Inflammatory macrophage (primary cell): ENCODE data around the gene B4GALNT1.

Experiments used
- DNase-seq, 2 donors: peaks; one replicate each; pipeline ENCODE4 v3.0.0-alpha.2; 2020 to 2022

The B4GALNT1 gene

DNA sequence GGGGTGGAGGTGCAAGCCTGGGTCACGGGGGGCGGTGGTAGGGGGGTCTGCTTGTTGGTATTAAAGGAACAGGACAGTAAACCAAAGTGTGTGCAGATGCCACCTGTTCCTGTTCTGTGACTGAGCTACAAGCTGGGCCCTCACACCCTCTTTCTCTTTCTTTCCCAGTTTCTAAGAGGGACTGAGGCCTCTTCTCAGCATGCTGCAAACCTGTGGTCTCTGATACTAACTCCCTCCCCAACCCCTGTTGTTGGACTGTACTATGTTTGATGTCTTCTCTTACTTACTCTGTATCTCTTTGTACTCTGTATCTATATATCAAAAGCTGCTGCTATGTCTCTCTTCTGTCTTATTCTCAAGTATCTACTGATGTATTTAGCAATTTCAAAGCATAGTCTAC, 49.0 kb downstream of the B4GALNT1 start:
- no peak for DNase-seq

DNA sequence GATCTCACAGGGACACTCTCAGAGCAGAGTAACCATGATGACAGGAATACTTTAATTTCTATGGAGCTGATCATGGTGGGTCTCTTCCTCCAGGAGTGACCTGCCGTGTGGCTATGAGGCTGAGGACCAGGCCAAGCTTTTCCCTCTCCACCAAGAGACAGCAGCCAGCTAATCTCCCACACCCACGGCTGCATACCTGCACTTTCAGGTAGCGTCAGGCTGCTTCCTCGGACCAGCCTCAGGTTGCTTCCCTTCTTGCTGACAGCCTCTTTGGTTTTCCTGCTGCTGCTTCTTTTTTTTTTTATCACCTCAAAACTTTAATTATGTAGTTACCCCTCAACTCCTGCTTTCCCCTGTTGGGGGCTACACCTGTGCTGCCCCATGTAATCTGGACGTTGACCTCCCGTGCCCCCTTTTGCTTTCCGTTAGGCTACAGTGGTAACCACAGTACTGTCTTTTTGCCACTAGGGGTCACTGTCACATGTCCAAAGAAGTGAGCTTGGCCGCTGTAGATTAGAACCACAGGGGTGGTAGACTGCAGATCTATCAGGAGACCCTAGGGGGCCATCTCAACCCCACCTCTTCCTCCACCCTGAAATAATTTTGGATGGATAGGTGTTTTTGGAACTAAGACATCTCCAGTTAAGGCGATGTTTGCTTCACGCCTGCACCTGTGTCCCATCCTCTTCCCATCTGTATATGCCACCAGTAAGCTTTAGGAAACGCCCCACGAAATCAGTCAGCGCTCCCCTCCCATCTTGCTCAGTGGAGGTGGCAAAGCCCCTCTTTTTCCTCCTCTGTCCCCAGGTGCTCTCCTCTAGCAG, 49.8 kb downstream of the B4GALNT1 start:
- DNase-seq, result peak; percentile 72 to 81

DNA sequence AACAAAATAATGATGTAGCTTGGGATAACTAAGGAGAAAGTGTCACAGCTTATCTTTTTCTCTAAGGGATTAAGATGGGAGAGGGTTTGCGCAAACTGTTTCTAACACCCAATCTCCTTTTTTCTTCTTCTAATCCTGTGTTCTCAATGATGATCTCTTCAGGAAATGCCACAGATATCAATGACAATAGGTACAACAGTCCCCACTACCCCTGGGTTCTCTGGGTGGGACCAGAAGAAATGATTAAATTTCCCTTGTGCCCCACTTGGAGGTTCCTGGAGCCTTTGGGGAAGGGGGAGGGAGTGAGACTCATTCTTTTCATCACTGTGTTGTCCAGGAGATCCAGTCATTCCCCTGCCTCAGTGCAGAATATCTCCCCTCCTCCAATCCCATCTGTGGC, 50.6 kb downstream of the B4GALNT1 start:
- no peak for DNase-seq

DNA sequence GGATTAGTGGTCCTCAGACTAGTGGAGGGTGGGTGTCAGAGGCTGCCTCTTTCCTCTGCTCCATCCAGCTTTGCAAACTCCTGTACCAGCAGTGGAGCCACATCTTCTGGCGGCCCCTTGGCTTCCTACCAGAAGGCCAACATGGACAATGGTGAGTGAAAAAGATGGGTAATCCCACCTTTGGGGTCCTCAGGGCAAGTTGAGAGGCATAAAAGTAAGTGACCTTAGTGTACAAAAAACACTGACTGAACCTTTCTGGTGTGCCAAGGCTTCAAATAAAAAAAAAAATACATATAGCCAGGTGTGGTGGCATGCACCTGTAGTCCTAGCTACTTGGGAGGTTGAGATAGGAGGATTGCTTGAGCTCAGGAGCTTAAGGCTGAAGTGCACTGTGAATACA, 51.2 kb downstream of the B4GALNT1 start:
- no peak for DNase-seq

DNA sequence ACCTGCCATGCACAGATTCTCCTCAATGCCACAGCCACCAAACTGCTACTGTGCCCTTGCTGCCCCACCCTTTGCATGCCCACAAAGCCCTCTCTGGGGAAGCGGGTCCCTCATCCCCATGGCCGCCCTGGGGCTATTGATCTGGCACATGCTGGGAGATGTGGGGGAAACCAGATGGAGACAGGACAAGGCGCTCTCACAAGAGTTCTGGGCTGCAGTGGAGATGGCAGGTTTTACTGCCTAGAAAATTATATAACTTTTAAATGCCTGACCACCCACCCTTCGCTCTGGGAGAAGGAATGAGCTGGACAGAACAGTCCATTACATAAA, 52.6 kb downstream of the B4GALNT1 start:
- no peak for DNase-seq

DNA sequence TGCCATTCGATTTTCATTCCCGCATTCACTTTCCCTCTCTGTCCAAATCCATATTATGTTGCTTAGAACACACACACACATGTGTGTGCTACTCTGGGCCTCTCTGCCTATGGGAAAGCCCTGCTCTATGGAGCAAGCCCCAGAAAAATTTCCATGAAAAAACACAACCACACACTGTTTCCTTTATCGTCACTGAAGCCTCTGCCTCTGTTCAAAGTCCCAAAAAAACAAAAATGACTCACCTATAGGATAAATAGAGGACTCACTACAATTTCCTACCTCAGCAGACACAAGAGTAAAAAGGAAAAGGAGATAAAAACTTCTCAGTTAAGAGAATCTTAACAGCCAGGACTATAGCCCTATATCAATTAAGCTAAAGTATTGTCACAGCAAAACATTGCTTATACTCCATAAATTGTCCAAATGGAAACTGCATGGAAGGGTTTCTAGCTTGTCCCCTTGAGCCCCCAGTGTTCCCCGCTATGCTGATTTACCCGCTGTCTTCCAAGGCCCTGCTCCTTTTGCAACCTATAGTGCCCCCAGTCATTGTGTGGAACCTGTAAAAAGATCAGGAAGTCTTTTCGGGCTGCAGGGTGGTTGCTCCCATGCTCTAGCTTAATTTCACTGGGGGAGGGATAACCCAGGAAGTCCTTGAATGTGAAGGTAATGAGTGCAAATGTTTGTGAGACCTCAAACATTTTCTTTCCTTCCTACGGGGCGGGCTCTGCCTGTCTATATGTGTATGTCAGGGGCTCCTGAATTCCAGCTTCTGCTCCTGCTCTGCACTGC, 53.1 kb downstream of the B4GALNT1 start:
- no peak for DNase-seq

DNA sequence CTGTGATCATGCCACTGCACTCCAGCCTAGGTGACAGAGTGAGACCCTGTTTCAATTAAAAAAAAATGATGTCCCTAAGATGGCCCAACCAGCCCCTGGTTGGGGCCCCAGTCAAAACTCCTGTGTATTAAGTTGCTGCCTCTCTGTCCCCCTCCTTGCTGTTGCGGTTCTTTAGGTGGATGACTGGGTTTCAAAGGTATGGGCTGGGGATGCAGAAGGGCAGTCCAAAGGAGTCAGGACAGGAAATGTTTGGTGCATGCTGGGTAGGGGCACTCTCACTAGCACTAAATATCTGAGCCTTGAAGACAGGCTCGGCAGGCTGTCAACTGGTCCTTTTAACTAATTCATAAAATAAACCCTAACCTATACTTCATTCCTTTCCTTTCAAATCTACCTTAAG, 54.0 kb downstream of the B4GALNT1 start:
- DNase-seq, result no peak

DNA sequence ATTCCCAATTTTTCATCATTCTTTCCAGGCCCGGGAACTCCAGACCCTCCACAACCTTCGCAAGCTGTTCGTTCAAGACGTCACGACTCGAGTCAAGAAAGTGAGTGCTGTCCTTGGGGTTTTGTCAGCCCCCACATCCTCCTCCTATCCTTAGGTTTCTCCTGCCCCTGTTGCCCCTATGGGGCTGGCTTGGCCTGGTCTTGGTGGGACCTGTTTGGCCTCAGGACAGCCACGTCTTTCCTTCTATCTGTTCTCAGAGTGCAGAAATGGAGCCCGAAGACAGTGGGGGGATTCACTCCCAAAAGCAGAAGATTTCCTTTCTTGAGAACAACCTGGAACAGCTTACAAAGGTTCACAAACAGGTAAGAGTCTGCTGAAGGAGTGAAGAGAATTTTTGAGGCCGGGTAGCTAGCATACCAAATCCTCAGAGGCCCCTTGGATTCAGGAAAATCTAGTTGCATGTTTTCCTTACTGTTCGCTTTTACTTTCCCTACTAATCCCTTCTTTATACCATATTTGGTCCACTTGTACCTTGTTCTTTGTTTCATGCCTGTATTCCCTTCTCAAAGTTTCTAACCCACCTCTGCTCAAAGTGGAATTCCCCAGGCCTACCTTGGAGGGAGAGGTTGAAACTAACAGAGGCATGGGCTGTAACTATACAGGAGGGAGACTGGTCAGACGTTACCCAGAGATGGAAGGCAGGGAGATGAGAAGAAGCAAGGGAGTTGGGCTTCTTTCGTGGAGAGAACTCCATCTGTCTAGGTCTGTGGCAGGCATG, 54.8 kb downstream of the B4GALNT1 start:
- no peak for DNase-seq

DNA sequence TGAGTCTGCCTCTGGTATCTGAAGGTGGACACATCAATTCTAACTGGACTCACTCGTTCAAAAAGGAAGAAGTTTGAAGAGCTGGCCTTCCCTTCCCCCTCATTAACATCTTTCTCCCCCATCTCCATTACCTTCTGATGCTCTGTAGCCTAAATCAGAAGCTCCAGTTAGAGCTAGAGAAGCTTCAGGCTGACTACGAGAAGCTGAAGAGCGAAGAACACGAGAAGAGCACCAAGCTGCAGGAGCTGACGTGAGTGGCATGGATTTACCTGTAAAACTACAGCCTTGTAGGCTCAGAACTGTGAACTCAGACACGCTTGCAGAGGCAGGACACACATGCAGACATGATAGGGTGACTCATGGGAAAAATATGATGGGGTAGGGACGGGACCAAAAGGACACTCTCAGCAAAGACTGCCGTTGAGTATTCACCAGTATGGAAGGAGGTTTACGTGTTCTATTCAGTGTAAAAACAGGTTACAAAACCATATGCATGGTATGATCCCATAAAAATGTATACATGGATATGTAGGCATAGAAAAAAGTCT, 56.3 kb downstream of the B4GALNT1 start:
- no peak for DNase-seq
